Panc1 (cell line): ENCODE measurements around the gene NIPSNAP2. TPM values are rescaled to one million over a fixed set of nuclear protein-coding genes. Genes with fewer than 3 reads are reported as not detected.

Experiments
- ATAC-seq: fragments of 200-7000 bp; cut with Tn5 transposase; 2 replicates; pipeline ENCODE4 v1.9.1; 2020; ENCODE audit warnings: mild to moderate bottlenecking, moderate library complexity
- BruUV-seq: library from RNA; stranded (reverse); fragments of 400-500 nt; replicated peaks from 2 replicates; lab custom pipeline; 2021; lab: Mats Ljungman, UMichigan
- CTCF ChIA-PET: fragments of 300-600 bp; sonication (Branson Sonifier 250); formaldehyde crosslinking; loops from one replicate; lab custom pipeline; 2022; ENCODE audit warnings: antibody characterized with exemption; lab: Charles Lee
- POLR2A ChIA-PET: fragments of 300-600 bp; sonication (Branson Sonifier 250); formaldehyde crosslinking; loops from one replicate; lab custom pipeline; 2022; ENCODE audit warnings: antibody characterized with exemption; lab: Charles Lee
- DNase-seq: peaks from one replicate; pipeline ENCODE4 v3.0.0-alpha.2; 2010; ENCODE audit warnings: low read depth, low spot score
- H3K27ac ChIP-seq: 2 replicates; pipeline ENCODE4 v1.5.1; 2011; ENCODE audit warnings: mild to moderate bottlenecking, low read length, inconsistent platforms
- H3K27me3 ChIP-seq: fragments of 200-500 bp; sonication (Bioruptor generic); 2 replicates; pipeline ENCODE4 v1.6.0; 2014; ENCODE audit warnings: low read length, inconsistent platforms; ENCODE audit not compliant: control insufficient read depth, insufficient read depth
- H3K36me3 ChIP-seq: fragments of 200-500 bp; sonication (Bioruptor generic); 2 replicates; pipeline ENCODE4 v1.5.1; 2014; ENCODE audit warnings: inconsistent platforms, mild to moderate bottlenecking, low read length, moderate library complexity; ENCODE audit not compliant: control insufficient read depth, insufficient read depth
- H3K4me1 ChIP-seq: 2 replicates; pipeline ENCODE4 v1.5.1; 2011; ENCODE audit warnings: inconsistent platforms, mild to moderate bottlenecking, low read length, moderate library complexity; ENCODE audit not compliant: control insufficient read depth, insufficient read depth
- H3K4me3 ChIP-seq, 2 experiments: 2 replicates each; pipeline ENCODE4 v1.5.1; 2011 to 2012; ENCODE audit warnings: low read depth in 2 of 2, low read length in 2 of 2, mild to moderate bottlenecking in 2 of 2, inconsistent platforms in 1 of 2, moderate library complexity in 1 of 2
- H3K9me3 ChIP-seq: fragments of 200-500 bp; sonication (Bioruptor generic); 2 replicates; pipeline ENCODE4 v1.5.1; 2014; ENCODE audit warnings: low read depth, mild to moderate bottlenecking, inconsistent platforms, low read length, moderate library complexity; ENCODE audit not compliant: control insufficient read depth, insufficient read depth
- POLR2AphosphoS5 ChIP-seq: IDR thresholded peaks from 2 replicates; pipeline ENCODE4 v1.6.1; 2012; ENCODE audit warnings: mild to moderate bottlenecking, low read depth, low read length, moderate library complexity
- SIN3A ChIP-seq: IDR thresholded peaks from 2 replicates; pipeline ENCODE4 v1.6.1; 2012; ENCODE audit warnings: low read depth, mild to moderate bottlenecking, low read length, moderate library complexity, borderline replicate concordance; ENCODE audit not compliant: insufficient read depth
- TCF7L2 ChIP-seq: IDR thresholded peaks from 2 replicates; pipeline ENCODE4 v1.6.1; 2011; ENCODE audit warnings: mild to moderate bottlenecking, low read depth, low read length, inconsistent platforms
- in situ Hi-C: cut with HindIII; loops from 2 replicates; pipeline ENCODE4 v1.10.0; 2016; ENCODE audit warnings: low sequenced_read_pairs, low pct_unique_long_range_greater_than_20kb
- intact Hi-C: fragments of 100-400 bp; cut with micrococcal nuclease; formaldehyde crosslinking; loops from one replicate; pipeline ENCODE4 v1.10.0; 2022; ENCODE audit not compliant: unreplicated experiment
- total RNA-seq: library from RNA; stranded (reverse); gene quantifications from one replicate; pipeline ENCODE4 v1.2.1, GENCODE V29; 2021; ENCODE audit not compliant: unreplicated experiment
- TF ChIP-seq, protein P1 (sequence below), 2 experiments: IDR thresholded peaks; 2 replicates each; pipeline ENCODE4 v1.6.1; 2011 to 2012; ENCODE audit warnings: low read depth in 2 of 2, control low read depth in 1 of 2, low read length in 1 of 2, mild to moderate bottlenecking in 1 of 2, moderate library complexity in 1 of 2; ENCODE audit not compliant: insufficient read depth in 1 of 2
- TF ChIP-seq, protein P2 (sequence below): fragments of 450-650 bp; IDR thresholded peaks from 2 replicates; pipeline ENCODE4 v1.5.1; 2017; ENCODE audit warnings: mild to moderate bottlenecking

NIPSNAP2 gene
- total RNA-seq, 1 experiment from 2014 or later, result 93.2 TPM

DNA sequence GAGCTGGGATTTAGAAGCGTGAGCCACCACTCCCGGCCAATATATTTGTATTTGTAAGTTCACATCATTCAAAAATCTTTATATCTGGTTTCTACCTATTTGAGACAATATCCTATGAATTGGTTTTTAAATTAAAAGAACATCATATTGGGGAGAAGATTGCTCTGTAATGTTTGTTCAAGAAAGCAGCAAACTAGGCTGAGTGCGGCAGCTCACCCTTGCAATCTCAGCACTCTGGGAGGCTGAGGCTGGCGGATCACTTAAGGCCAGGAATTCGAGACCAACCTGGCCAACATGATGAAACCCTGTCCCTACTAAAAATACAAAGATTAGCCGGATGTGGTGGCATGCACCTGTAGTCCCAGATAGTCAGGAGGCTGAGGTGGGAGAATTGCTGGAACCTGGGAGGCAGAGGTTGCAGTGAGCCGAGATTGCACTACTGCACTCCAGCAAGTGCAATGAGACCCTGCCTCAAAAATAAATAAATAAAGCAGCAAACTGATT is 9.4 kb downstream of the NIPSNAP2 start:
- no peak for TF ChIP-seq SIN3A
- in situ Hi-C loops (no loop called here), intact Hi-C loops (no loop called here)
- ChIA-PET CTCF (no interaction called here), POLR2A (interaction anchor here (0.7 kb wide), 1 partner anchor 415 kb away, joined by 4 read pairs; no protein-coding TSS in a partner anchor)
- ATAC-seq (no peak), DNase-seq (no peak)
- Histone ChIP-seq H3K4me1 (peaks cover 9% of the 10 kb centered on the region), H3K4me3 (no peak overlapping the region), H3K27ac (no peak overlapping the region), H3K27me3 (no peaks in the 10 kb centered on the region), H3K9me3 (no peaks in the 10 kb centered on the region), H3K36me3 (no peaks in the 10 kb centered on the region)
- no TSS peak for BruUV-seq

DNA sequence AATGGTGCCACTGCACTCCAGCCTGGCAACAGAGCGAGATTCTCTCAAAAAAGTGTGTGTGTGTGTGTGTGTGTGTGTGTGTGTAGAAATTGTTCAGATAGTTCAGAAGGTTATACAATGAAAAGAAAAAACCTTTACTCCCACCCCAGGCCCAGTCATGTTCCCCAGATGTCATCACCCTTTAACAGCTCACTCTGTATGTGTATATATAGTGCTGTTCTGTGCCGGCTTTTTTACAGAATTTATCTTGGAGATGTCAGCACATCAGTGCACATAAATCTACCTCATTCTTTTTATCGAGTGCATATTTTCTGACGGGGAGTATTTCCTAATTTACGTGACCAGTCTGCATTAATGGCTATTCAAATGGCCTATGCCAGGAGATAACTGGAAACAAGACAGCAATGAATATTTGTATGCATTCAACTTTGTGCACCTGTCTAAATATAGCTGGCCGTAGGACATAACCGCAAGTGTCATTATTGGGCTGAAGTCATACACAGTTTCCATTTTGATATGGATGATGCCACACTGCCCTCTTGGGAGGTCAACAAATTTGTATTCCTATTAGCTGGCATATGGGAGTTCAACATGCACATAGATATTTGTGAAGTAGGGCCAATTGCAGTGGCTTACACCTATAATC is 11.7 kb downstream of the NIPSNAP2 start:
- ATAC-seq (no peak), DNase-seq (no peak)
- Histone ChIP-seq H3K4me1 (peaks cover 2% of the 10 kb centered on the region), H3K9me3 (no peaks in the 10 kb centered on the region), H3K36me3 (peaks cover 9% of the 10 kb centered on the region), H3K27me3 (no peaks in the 10 kb centered on the region), H3K4me3 (no peak overlapping the region), H3K27ac (no peak overlapping the region)
- in situ Hi-C loops (no loop called here), intact Hi-C loops (no loop called here)
- BruUV-seq, result no TSS peak
- no peak for TF ChIP-seq SIN3A
- TF ChIP-seq, protein P1, sequence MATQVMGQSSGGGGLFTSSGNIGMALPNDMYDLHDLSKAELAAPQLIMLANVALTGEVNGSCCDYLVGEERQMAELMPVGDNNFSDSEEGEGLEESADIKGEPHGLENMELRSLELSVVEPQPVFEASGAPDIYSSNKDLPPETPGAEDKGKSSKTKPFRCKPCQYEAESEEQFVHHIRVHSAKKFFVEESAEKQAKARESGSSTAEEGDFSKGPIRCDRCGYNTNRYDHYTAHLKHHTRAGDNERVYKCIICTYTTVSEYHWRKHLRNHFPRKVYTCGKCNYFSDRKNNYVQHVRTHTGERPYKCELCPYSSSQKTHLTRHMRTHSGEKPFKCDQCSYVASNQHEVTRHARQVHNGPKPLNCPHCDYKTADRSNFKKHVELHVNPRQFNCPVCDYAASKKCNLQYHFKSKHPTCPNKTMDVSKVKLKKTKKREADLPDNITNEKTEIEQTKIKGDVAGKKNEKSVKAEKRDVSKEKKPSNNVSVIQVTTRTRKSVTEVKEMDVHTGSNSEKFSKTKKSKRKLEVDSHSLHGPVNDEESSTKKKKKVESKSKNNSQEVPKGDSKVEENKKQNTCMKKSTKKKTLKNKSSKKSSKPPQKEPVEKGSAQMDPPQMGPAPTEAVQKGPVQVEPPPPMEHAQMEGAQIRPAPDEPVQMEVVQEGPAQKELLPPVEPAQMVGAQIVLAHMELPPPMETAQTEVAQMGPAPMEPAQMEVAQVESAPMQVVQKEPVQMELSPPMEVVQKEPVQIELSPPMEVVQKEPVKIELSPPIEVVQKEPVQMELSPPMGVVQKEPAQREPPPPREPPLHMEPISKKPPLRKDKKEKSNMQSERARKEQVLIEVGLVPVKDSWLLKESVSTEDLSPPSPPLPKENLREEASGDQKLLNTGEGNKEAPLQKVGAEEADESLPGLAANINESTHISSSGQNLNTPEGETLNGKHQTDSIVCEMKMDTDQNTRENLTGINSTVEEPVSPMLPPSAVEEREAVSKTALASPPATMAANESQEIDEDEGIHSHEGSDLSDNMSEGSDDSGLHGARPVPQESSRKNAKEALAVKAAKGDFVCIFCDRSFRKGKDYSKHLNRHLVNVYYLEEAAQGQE (IDR thresholded peaks at IDR 0.05; ENCODE audit: insufficient read depth in 1 of 2, low read depth in 2 of 2, low read length in 1 of 2), result no peak
- TF ChIP-seq, protein P2, sequence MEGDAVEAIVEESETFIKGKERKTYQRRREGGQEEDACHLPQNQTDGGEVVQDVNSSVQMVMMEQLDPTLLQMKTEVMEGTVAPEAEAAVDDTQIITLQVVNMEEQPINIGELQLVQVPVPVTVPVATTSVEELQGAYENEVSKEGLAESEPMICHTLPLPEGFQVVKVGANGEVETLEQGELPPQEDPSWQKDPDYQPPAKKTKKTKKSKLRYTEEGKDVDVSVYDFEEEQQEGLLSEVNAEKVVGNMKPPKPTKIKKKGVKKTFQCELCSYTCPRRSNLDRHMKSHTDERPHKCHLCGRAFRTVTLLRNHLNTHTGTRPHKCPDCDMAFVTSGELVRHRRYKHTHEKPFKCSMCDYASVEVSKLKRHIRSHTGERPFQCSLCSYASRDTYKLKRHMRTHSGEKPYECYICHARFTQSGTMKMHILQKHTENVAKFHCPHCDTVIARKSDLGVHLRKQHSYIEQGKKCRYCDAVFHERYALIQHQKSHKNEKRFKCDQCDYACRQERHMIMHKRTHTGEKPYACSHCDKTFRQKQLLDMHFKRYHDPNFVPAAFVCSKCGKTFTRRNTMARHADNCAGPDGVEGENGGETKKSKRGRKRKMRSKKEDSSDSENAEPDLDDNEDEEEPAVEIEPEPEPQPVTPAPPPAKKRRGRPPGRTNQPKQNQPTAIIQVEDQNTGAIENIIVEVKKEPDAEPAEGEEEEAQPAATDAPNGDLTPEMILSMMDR, result no peak
- POLR2A ChIA-PET, result interaction anchor here (0.5 kb wide), 1 partner anchor 116 kb away, joined by 3 read pairs; no protein-coding TSS in a partner anchor
- CTCF ChIA-PET, result no interaction called here

DNA sequence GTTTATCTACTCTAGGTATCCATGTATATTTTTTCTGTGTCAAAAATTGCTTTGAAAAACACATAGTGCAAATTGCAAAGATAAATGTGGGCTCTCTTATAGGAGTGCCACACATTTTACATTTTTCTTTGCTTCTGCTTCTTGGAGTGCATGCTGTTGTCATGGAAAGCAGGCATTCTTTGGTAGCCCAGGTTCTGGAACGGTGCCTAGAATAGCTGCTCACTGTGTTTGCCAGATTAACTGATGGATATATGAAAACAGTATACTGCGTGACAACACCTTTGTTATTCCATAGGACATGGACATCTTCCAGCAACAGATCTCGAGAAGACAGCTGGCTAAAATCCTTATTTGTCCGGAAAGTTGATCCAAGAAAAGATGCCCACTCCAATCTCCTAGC is 13.4 kb downstream of the NIPSNAP2 start:
- Histone ChIP-seq H3K9me3 (no peaks in the 10 kb centered on the region), H3K27me3 (no peaks in the 10 kb centered on the region), H3K4me3 (no peak overlapping the region), H3K27ac (no peak overlapping the region), H3K4me1 (no peaks in the 10 kb centered on the region), H3K36me3 (peaks cover 15% of the 10 kb centered on the region)
- TF ChIP-seq, protein P1 (IDR thresholded peaks at IDR 0.05; ENCODE audit: insufficient read depth in 1 of 2, low read depth in 2 of 2, low read length in 1 of 2), result no peak
- TF ChIP-seq POLR2AphosphoS5, result no peak
- TF ChIP-seq SIN3A, result no peak
- TF ChIP-seq, protein P2, result no peak
- no peak for TF ChIP-seq TCF7L2
- ChIA-PET CTCF (interaction anchor here (0.5 kb wide), 1 partner anchor 349 kb away, joined by 4 read pairs; no protein-coding TSS in a partner anchor), POLR2A (no interaction called here)
- intact Hi-C loops (no loop called here), in situ Hi-C loops (no loop called here)
- DNase-seq (no peak), ATAC-seq (no peak)
- no TSS peak for BruUV-seq
